Epithelial cell of esophagus (primary cell): ENCODE data around the gene FAM184B.

Experiments used
- DNase-seq: peaks from one replicate; pipeline ENCODE4 v3.0.0; 2010; ENCODE audit warnings: low read depth
- H3K4me3 ChIP-seq: 2 replicates; pipeline ENCODE4 v1.5.1; 2011; ENCODE audit warnings: mild to moderate bottlenecking, low read length, control low read depth
- CTCF ChIP-seq: IDR thresholded peaks from 2 replicates; pipeline ENCODE4 v1.5.1; 2011; ENCODE audit warnings: low read depth, mild to moderate bottlenecking, low read length, control low read depth, inconsistent platforms; ENCODE audit not compliant: insufficient read depth; ENCODE audit errors: missing control alignments

Gene FAM184B

GRCh38 chr4:17642398-17642783 lies 139.0 kb downstream of the FAM184B start:
- no peak for DNase-seq
- no peak for TF ChIP-seq CTCF
- no peak overlapping the region for H3K4me3 ChIP-seq

GRCh38 chr4:17639136-17639535 lies 142.3 kb downstream of the FAM184B start:
- no peak for TF ChIP-seq CTCF
- no peak for DNase-seq
- no peak overlapping the region for H3K4me3 ChIP-seq

GRCh38 chr4:17636696-17637622 lies 144.5 kb downstream of the FAM184B start:
- peak; percentile 71 for DNase-seq
- H3K4me3 ChIP-seq, result no peak overlapping the region
- TF ChIP-seq CTCF, result peak; percentile 82

- no peak for DNase-seq
- no peak for TF ChIP-seq CTCF
- no peak overlapping the region for H3K4me3 ChIP-seq
These were observed 145.1 kb downstream of the FAM184B start for GRCh38 chr4:17636341-17636695.

GRCh38 chr4:17635056-17635455 lies 146.4 kb downstream of the FAM184B start:
- H3K4me3 ChIP-seq, result no peak overlapping the region
- TF ChIP-seq CTCF, result no peak
- no peak for DNase-seq

GRCh38 chr4:17633600-17633999 lies 147.8 kb downstream of the FAM184B start:
- no peak for TF ChIP-seq CTCF
- DNase-seq, result no peak
- H3K4me3 ChIP-seq, result no peak overlapping the region

- no peak overlapping the region for H3K4me3 ChIP-seq
- no peak for TF ChIP-seq CTCF
- no peak for DNase-seq
These were observed 151.2 kb downstream of the FAM184B start for GRCh38 chr4:17630228-17630627.
